Adipocyte (in vitro differentiated cells): ENCODE results near the gene ESYT1.

Experiments
- DNase-seq: peaks from one replicate; pipeline ENCODE4 v3.0.0-alpha.2; 2015; ENCODE audit warnings: low read depth
- H3K27me3 ChIP-seq: replicated peaks from 2 replicates; pipeline ENCODE4 v1.7.0; 2013; ENCODE audit warnings: mild to moderate bottlenecking, low read length, moderate library complexity; ENCODE audit not compliant: control insufficient read depth, insufficient read depth
- H3K36me3 ChIP-seq: 2 replicates; pipeline ENCODE4 v1.7.0; 2013; ENCODE audit warnings: low read length, mild to moderate bottlenecking, moderate library complexity; ENCODE audit not compliant: control insufficient read depth, insufficient read depth, severe bottlenecking
- H3K4me1 ChIP-seq: 2 replicates; pipeline ENCODE4 v1.7.0; 2013; ENCODE audit warnings: mild to moderate bottlenecking, low read length, moderate library complexity; ENCODE audit not compliant: control insufficient read depth, insufficient read depth
- H3K4me3 ChIP-seq: 2 replicates; pipeline ENCODE4 v1.7.0; 2013; ENCODE audit warnings: mild to moderate bottlenecking, low read length, moderate library complexity
- H3K9ac ChIP-seq: 2 replicates; pipeline ENCODE4 v1.7.0; 2013; ENCODE audit warnings: mild to moderate bottlenecking, low read length, moderate library complexity
- H3K9me3 ChIP-seq: 2 replicates; pipeline ENCODE4 v1.7.0; 2013; ENCODE audit warnings: mild to moderate bottlenecking, low read length, moderate library complexity; ENCODE audit not compliant: control insufficient read depth

The ESYT1 gene

DNA sequence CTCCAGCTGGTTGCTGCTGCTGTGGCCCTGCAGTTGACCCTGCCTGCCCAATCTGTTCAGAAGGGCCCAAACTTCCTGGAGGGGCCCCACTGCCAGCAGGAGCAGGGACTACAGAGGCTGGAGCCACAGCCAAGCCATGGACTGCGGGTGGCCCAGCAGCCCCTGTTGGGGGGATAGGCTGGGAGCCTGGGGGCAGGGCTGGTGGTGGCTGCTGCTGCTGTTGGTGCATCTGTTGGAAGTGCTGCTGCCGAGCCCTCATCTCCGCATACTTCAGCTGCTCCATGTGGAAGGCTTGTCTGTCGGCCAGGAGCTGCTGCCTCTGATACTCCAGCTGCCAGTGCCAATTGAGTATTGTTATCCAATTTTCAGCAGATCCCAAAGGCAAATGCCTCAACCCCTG is 37.3 kb downstream of the ESYT1 start:
- H3K9me3 ChIP-seq, result no peaks in the 10 kb centered on the region
- H3K9ac ChIP-seq, result no peak overlapping the region
- H3K27me3 ChIP-seq, result no peaks in the 10 kb centered on the region
- no peak for DNase-seq
- peaks cover 84% of the 10 kb centered on the region for H3K36me3 ChIP-seq
- H3K4me3 ChIP-seq, result no peak overlapping the region
- H3K4me1 ChIP-seq, result peaks cover 17% of the 10 kb centered on the region

DNA sequence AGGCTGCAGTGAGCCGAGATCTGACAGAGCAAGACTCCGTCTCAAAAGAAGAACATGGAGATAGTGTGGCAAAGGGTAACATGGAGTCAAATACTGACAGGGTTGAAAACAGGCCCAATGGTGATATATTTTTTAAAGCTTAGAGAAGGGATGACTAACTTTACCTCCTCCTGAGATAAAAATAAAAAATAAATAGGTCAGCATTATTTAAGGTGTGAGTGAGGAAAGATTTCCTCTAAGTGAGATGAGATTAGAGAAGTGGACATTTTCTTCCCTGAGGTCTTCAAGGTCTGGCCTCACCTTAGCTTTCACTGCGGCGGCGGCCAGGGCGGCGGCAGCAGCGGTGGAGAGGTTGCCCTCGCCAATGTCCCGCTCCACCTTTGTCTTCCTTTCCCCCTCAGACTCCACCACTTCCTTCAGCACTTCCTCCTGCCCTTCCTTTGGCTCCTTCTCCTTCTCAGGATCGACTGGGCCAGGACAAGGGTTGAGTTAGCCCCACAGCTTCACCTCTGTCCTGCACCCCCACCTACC is 41.2 kb downstream of the ESYT1 start:
- H3K36me3 ChIP-seq, result peaks cover 83% of the 10 kb centered on the region
- no peaks in the 10 kb centered on the region for H3K9me3 ChIP-seq
- H3K9ac ChIP-seq, result no peak overlapping the region
- H3K27me3 ChIP-seq, result no peaks in the 10 kb centered on the region
- H3K4me3 ChIP-seq, result no peak overlapping the region
- DNase-seq, result no peak
- H3K4me1 ChIP-seq, result no peaks in the 10 kb centered on the region

DNA sequence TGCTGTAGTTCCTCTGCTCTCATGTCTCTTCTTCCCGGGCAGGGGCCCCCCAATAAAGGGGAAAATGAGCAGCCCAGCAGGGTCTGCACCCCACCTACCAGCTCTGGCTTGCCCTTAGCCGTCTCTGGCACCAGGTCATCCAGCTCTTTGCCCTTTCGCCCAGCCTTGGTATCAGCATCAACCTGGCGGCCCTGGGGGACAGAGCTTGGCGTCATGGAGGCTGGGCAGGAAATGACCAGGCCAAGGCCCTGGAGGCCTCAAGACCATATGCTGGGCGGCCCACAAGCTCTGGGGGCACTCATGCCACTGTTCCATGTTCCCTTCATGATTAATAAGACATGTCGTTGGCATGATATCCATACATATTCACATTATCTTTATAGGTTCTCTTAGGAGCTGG is 44.8 kb downstream of the ESYT1 start:
- Histone ChIP-seq H3K27me3 (no peaks in the 10 kb centered on the region), H3K4me3 (no peak overlapping the region), H3K9ac (no peak overlapping the region), H3K9me3 (no peaks in the 10 kb centered on the region), H3K4me1 (no peaks in the 10 kb centered on the region), H3K36me3 (peaks cover 84% of the 10 kb centered on the region)
- no peak for DNase-seq

DNA sequence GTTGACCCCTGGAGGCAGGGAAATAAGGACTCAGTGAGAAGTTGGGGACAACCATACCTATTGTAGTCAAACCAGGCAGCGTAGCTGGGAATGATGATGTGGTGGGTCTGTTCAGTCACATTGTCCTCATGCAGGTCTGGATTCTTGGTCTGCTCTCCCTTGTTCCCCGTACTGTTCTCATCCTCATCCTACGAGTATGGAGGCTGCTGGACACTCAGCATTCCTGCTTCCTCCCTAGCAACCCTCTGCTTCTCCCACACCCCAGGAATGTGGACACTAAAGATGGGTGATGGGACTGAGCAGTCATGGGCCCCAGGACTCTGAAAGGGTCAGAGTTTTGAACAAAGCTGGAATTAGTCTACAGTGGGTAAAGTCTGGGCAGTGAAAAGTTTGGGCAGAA is 50.3 kb downstream of the ESYT1 start:
- peaks cover 84% of the 10 kb centered on the region for H3K36me3 ChIP-seq
- H3K4me3 ChIP-seq, result no peak overlapping the region
- H3K9ac ChIP-seq, result no peak overlapping the region
- H3K27me3 ChIP-seq, result no peaks in the 10 kb centered on the region
- no peaks in the 10 kb centered on the region for H3K9me3 ChIP-seq
- DNase-seq, result no peak
- H3K4me1 ChIP-seq, result no peaks in the 10 kb centered on the region

DNA sequence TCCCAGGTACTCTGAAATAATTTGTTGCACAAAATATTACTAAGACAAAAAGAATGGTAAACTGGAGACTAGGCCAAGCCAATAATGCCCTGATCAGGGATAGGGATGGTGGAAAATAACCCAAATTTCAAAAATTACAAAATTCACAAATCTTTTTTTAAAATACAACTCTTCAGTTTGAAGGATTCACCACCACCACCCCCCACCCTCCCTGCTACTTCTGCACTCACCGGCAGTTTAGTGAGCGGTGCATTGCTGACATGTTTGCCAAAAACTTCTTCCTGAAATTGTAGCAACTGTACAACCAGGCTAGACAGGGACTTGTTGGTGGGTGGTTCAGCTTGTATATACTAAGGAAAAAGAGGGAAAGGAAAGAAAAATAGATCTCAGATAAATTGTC is 58.9 kb downstream of the ESYT1 start:
- Histone ChIP-seq H3K9ac (no peak overlapping the region), H3K36me3 (peaks cover 33% of the 10 kb centered on the region), H3K4me3 (no peak overlapping the region), H3K9me3 (no peaks in the 10 kb centered on the region), H3K27me3 (no peaks in the 10 kb centered on the region), H3K4me1 (peaks cover 31% of the 10 kb centered on the region)
- no peak for DNase-seq

DNA sequence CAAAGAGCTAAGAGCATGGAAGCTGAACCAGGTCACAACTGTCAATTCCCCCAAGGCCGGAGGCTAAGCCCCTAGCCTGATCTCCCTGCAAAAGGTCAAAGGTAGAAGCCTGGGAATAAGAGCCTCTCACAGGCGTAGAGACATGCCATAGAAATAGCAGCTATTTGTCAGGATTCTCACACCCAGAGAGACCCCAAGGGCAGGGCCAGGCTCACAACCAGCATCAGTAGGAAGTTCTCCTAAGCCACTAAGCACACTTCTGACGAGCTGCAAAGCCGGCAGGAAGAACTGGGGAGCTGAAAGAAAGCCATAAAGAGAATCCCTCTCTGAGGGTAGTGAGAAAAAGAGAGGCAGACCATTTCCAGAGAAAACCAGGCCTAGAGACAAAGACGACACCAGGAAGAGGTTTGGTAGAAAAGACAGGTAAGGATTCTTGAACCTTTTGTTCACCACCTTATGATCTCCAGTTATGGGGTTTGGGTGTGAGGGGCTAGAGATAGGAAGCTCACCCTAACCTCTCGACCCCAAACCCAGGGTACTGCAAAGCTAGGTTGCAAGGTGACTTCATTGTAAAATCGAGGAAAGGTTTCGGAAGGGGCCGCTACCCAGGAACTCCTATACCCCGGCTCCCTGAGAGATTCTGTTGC is 60.2 kb downstream of the ESYT1 start:
- H3K27me3 ChIP-seq, result no peaks in the 10 kb centered on the region
- no peaks in the 10 kb centered on the region for H3K9me3 ChIP-seq
- H3K4me3 ChIP-seq, result peak overlapping the region; percentile 82
- H3K36me3 ChIP-seq, result peaks cover 24% of the 10 kb centered on the region
- peaks cover 34% of the 10 kb centered on the region for H3K4me1 ChIP-seq
- peak; percentile 29 for DNase-seq
- H3K9ac ChIP-seq, result peak overlapping the region; percentile 91

DNA sequence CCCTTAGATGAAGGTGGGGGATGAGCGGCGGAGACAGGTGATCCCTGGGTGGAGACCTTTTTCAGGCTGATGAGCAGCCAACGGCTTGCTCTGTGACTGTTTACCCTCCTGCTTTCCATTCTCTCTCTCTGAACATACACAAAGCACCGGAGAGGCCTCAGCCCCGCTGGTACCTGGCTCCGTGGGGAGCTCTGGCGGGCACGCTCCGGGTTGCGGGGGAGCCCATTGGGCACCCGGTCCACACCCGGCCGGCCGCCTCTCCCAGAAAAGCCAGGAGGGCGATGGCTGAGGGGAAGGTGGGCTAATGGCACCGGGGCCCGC is 60.7 kb downstream of the ESYT1 start:
- DNase-seq, result no peak
- peak overlapping the region; percentile 82 for H3K4me3 ChIP-seq
- H3K9ac ChIP-seq, result peak overlapping the region; percentile 91
- no peaks in the 10 kb centered on the region for H3K9me3 ChIP-seq
- peaks cover 34% of the 10 kb centered on the region for H3K4me1 ChIP-seq
- H3K27me3 ChIP-seq, result no peaks in the 10 kb centered on the region
- H3K36me3 ChIP-seq, result peaks cover 20% of the 10 kb centered on the region

DNA sequence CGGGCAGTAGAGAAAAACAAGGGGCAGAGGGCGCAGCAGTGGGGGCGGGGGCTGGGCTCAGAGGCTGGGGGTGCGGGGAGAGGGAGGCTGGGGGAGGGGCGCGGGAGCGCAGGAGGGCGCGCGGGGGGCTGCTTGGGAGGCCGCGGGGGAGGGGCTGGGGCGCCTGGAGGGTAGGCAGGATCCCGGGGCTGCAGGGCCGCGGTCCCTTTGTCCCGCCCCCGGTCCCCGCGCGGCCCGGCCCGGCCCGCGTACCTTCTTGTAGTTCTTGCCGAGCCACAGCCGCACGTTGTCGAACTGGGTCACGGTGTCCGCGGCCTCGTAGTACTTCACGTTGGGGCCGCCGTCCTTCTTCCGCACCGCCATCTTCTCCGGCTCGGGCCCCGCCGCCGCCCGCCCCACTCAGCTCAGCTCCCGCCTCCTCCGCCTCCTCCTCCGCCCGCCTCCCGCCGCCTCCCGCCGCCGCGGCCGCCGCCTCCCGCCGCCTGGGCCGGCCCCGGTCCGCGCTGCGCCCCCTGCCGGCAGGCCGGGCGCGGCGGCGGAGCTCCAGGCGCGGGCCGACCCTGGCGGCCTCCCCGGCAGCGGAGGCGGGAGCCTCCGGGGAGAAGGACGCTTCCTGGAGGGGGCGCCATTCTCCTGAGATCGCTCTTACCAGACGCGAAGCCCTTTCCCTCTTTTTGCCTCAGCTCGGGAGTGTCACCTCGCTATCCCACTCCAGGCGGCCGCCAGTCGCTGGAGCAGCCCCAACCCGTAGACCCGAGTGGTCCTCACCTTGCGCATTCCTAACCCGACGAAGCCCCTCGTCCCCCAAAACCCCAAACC is 61.2 kb downstream of the ESYT1 start, which contains the start of gene SMARCC2:
TSS of gene SMARCC2 (minus strand) at position 385 of the 819 bp plus-strand sequence. CDS start at position 363, 22 bp downstream.
- H3K9me3 ChIP-seq, result no peaks in the 10 kb centered on the region
- peaks cover 34% of the 10 kb centered on the region for H3K4me1 ChIP-seq
- peak; percentile 97 for DNase-seq
- H3K4me3 ChIP-seq, result peak within 1 kb of the TSS; percentile 90
- peak within 1 kb of the TSS; percentile 91 for H3K9ac ChIP-seq
- peaks cover 14% of the 10 kb centered on the region for H3K36me3 ChIP-seq
- no peaks in the 10 kb centered on the region for H3K27me3 ChIP-seq

DNA sequence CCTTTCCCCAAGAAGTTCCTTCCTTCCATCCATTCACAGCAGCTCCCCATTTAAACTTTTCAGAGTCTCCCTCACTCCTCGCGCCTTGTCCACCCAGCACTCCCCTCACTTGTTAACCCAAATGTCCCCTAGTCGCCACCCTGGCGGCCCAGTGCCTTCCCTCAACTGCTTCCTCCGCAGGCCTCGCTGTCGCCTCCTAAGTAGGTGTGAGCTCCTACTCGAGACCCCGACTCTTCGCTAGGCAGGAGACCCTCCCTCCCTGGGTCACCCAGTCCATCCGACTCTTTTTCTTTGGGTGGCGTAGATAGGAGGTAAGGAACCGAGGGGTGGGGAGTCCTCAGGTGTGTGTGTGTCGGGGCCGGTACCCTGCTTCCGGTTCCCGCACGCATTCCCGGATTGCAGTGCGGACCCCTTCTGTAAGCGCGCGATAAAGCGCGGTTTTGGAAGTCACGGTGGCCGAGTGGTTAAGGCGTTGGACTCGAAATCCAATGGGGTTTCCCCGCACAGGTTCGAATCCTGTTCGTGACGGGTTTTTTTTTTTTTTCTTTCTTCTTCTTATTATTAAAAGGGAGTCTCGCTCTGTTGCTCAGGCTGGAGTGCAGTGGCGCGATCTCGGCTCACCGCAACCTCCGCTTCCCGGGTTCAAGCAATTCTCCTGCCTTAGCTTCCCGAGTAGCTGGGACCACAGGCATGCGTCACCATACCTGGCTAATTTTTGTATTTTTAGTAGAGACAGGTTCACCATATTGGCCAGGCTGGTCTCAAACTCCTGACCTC is 62.0 kb downstream of the ESYT1 start:
- peaks cover 6% of the 10 kb centered on the region for H3K36me3 ChIP-seq
- peak overlapping the region; percentile 91 for H3K9ac ChIP-seq
- no peaks in the 10 kb centered on the region for H3K9me3 ChIP-seq
- no peaks in the 10 kb centered on the region for H3K27me3 ChIP-seq
- peaks cover 34% of the 10 kb centered on the region for H3K4me1 ChIP-seq
- DNase-seq, result peak; percentile 90
- H3K4me3 ChIP-seq, result peak overlapping the region; percentile 90

DNA sequence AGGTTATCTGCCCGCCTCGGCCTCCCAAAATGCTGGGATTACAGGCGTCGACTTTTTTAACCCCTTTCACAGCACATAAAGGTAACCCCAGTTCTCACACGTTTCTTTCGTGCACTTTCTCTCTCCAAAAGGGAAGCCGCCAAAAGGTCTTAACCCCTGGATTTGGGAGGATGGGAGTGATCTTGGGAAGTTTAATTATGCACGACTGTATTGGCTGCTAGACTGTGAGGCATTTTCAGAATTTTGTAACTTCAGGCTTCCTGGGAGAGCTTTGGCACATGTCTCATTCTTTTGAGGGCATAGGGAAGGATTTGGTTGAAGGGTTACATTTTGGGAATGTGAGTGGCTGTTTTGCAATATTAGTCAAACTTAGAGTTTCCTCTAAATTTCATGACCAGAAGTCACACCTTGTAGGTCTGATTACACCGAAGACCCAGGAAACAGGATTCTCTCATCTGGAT is 62.7 kb downstream of the ESYT1 start:
- Histone ChIP-seq H3K4me1 (peaks cover 34% of the 10 kb centered on the region), H3K4me3 (peak overlapping the region; percentile 90), H3K36me3 (peaks cover 4% of the 10 kb centered on the region), H3K27me3 (no peaks in the 10 kb centered on the region), H3K9ac (peak overlapping the region; percentile 91), H3K9me3 (no peaks in the 10 kb centered on the region)
- peak; percentile 37 for DNase-seq

DNA sequence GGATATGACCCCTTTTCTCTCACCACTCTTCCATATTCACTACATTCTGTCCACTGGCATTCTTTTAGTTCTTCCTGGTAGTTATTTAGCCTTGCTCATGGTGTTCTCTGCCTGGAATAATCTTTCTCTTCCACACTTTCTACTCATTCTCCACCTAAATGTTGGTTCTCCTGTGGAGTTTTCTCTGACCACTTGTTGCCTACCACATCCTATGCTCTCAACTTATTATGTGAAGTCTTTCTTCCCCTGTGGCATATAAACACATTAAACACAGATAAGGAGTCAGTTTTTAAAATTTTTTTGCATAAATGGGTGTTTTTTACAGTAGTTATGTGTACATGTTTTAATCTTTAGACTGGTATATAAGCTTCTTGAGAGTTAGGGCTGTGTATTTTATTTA is 64.5 kb downstream of the ESYT1 start:
- Histone ChIP-seq H3K27me3 (no peaks in the 10 kb centered on the region), H3K36me3 (no peaks in the 10 kb centered on the region), H3K4me1 (peaks cover 38% of the 10 kb centered on the region), H3K4me3 (no peak overlapping the region), H3K9ac (peak overlapping the region; percentile 42), H3K9me3 (no peaks in the 10 kb centered on the region)
- DNase-seq, result no peak
